ENCODE results near the gene TNFAIP1.
"Not testable (repeated sequence)": the region's sequence is repeated elsewhere in the genome, so short reads cannot be mapped to it uniquely, and the experiment has no call there.

TNFAIP1 gene

GRCh38 chr17:28325211-28325610 lies 10.3 kb upstream of the TNFAIP1 start:
- DNase-seq (ENCODE audit: low spot score) = no peak

GRCh38 chr17:28326114-28326513 lies 9.4 kb upstream of the TNFAIP1 start:
- DNase-seq (ENCODE audit: low spot score) = no peak

GRCh38 chr17:28327031-28327607 lies 8.4 kb upstream of the TNFAIP1 start:
- no peak for DNase-seq (ENCODE audit: low spot score)

- no peak for DNase-seq (ENCODE audit: low spot score)
Measured at GRCh38 chr17:28327709-28328108, 7.9 kb upstream of the TNFAIP1 start.

GRCh38 chr17:28328325-28328724 lies 7.2 kb upstream of the TNFAIP1 start:
- no peak for DNase-seq (ENCODE audit: low spot score)

GRCh38 chr17:28330671-28331070 lies 4.9 kb upstream of the TNFAIP1 start:
- no peak for DNase-seq (ENCODE audit: low spot score)

- no peak for DNase-seq (ENCODE audit: low spot score)
Measured at GRCh38 chr17:28331891-28332420, 3.6 kb upstream of the TNFAIP1 start.

GRCh38 chr17:28333083-28333746 lies 2.3 kb upstream of the TNFAIP1 start:
- DNase-seq (ENCODE audit: low spot score) = no peak

GRCh38 chr17:28334171-28334570 lies 1.4 kb upstream of the TNFAIP1 start:
- DNase-seq (ENCODE audit: low spot score) = no peak

GRCh38 chr17:28334666-28335200 lies 828 bp upstream of the TNFAIP1 start:
- no peak for DNase-seq (ENCODE audit: low spot score)

GRCh38 chr17:28335959-28336871 lies 654 bp downstream of the TNFAIP1 start:
- DNase-seq (ENCODE audit: low spot score) = peak; percentile 31

GRCh38 chr17:28338056-28338768 lies 2.7 kb downstream of the TNFAIP1 start:
- DNase-seq (ENCODE audit: low spot score) = no peak

GRCh38 chr17:28338769-28339212 lies 3.2 kb downstream of the TNFAIP1 start:
- not testable (repeated sequence) for DNase-seq (ENCODE audit: low spot score)

GRCh38 chr17:28339431-28339830 lies 3.9 kb downstream of the TNFAIP1 start:
- DNase-seq (ENCODE audit: low spot score) = no peak

- no peak for DNase-seq (ENCODE audit: low spot score)
Measured at GRCh38 chr17:28340374-28340773, 4.8 kb downstream of the TNFAIP1 start.

GRCh38 chr17:28341516-28341915 lies 6.0 kb downstream of the TNFAIP1 start:
- no peak for DNase-seq (ENCODE audit: low spot score)

GRCh38 chr17:28342313-28342712 lies 6.8 kb downstream of the TNFAIP1 start:
- no peak for DNase-seq (ENCODE audit: low spot score)

- no peak for DNase-seq (ENCODE audit: low spot score)
Measured at GRCh38 chr17:28343491-28343932, 8.0 kb downstream of the TNFAIP1 start.

GRCh38 chr17:28344011-28344410 lies 8.4 kb downstream of the TNFAIP1 start:
- no peak for DNase-seq (ENCODE audit: low spot score)

GRCh38 chr17:28344435-28344901 lies 8.9 kb downstream of the TNFAIP1 start:
- DNase-seq (ENCODE audit: low spot score) = no peak

GRCh38 chr17:28345419-28346198 lies 10.0 kb downstream of the TNFAIP1 start:
- no peak for DNase-seq (ENCODE audit: low spot score)

Data from hematopoietic multipotent progenitor cell treated with erythropoietin and hydrocortisone succinate and interleukin-3 and kit ligand, for 15 days (in vitro differentiated cells).